H9 (cell line): ENCODE results near the gene CHST8. TPM values are rescaled to one million over a fixed set of nuclear protein-coding genes. Genes with fewer than 3 reads are reported as not detected.

ENCODE experiments used
- DNase-seq: peaks from one replicate; pipeline ENCODE4 v3.0.0-alpha.2; 2017
- H2AFZ ChIP-seq: one replicate; pipeline ENCODE4 v1.6.1; 2013; ENCODE audit warnings: mild to moderate bottlenecking, low read length, control low read depth, moderate library complexity
- H2AK5ac ChIP-seq: 2 replicates; pipeline ENCODE4 v1.6.1; 2013; ENCODE audit warnings: low read length, control low read depth, mixed read lengths; ENCODE audit not compliant: insufficient read length
- H2BK120ac ChIP-seq: one replicate; pipeline ENCODE4 v1.6.1; 2013; ENCODE audit warnings: low read depth, mild to moderate bottlenecking, low read length, control low read depth, inconsistent platforms; ENCODE audit not compliant: poor library complexity, severe bottlenecking
- H2BK12ac ChIP-seq: 2 replicates; pipeline ENCODE4 v1.6.1; 2013; ENCODE audit warnings: low read length, control low read depth, mixed read lengths, low read depth; ENCODE audit not compliant: insufficient read length
- H2BK15ac ChIP-seq: 2 replicates; pipeline ENCODE4 v1.6.1; 2013; ENCODE audit warnings: low read depth, low read length, control low read depth
- H2BK20ac ChIP-seq: one replicate; pipeline ENCODE4 v1.6.1; 2013; ENCODE audit warnings: low read depth, mild to moderate bottlenecking, low read length, control low read depth, inconsistent platforms; ENCODE audit not compliant: poor library complexity, severe bottlenecking
- H2BK5ac ChIP-seq: 2 replicates; pipeline ENCODE4 v1.6.1; 2013; ENCODE audit warnings: low read length, control low read depth, mixed read lengths; ENCODE audit not compliant: insufficient read length
- H3K14ac ChIP-seq: 2 replicates; pipeline ENCODE4 v1.6.1; 2013; ENCODE audit warnings: low read length, control low read depth; ENCODE audit not compliant: insufficient read depth
- H3K18ac ChIP-seq: 2 replicates; pipeline ENCODE4 v1.6.1; 2013; ENCODE audit warnings: low read depth, mild to moderate bottlenecking, mixed read lengths, low read length, control low read depth; ENCODE audit not compliant: insufficient read length
- H3K23ac ChIP-seq: 2 replicates; pipeline ENCODE4 v1.6.1; 2013; ENCODE audit warnings: low read length, control low read depth, mixed read lengths, low read depth; ENCODE audit not compliant: insufficient read length
- H3K23me2 ChIP-seq: 2 replicates; pipeline ENCODE4 v1.6.1; 2013; ENCODE audit warnings: low read depth, mild to moderate bottlenecking, mixed read lengths, low read length, control low read depth; ENCODE audit not compliant: insufficient read length, poor library complexity, severe bottlenecking
- H3K27ac ChIP-seq: 2 replicates; pipeline ENCODE4 v1.5.1; 2013; ENCODE audit warnings: low read length, control low read depth, mixed read lengths, low read depth; ENCODE audit not compliant: insufficient read length
- H3K27me3 ChIP-seq: 2 replicates; pipeline ENCODE4 v1.6.1; 2013; ENCODE audit warnings: low read length, control low read depth, inconsistent platforms; ENCODE audit not compliant: insufficient read depth
- H3K4ac ChIP-seq: 2 replicates; pipeline ENCODE4 v1.6.1; 2013; ENCODE audit warnings: low read depth, mild to moderate bottlenecking, control low read depth, inconsistent platforms, low read length, moderate library complexity
- H3K4me1 ChIP-seq: 2 replicates; pipeline ENCODE4 v1.6.1; 2013; ENCODE audit warnings: low read length, control low read depth, inconsistent platforms; ENCODE audit not compliant: insufficient read depth
- H3K4me2 ChIP-seq: 2 replicates; pipeline ENCODE4 v1.6.1; 2013; ENCODE audit warnings: low read length, control low read depth, mixed read lengths; ENCODE audit not compliant: insufficient read length, insufficient read depth
- H3K56ac ChIP-seq: 2 replicates; pipeline ENCODE4 v1.6.1; 2013; ENCODE audit warnings: low read depth, mild to moderate bottlenecking, mixed read lengths, low read length, control low read depth; ENCODE audit not compliant: insufficient read length
- H3K79me1 ChIP-seq: 2 replicates; pipeline ENCODE4 v1.6.1; 2013; ENCODE audit warnings: low read depth, mild to moderate bottlenecking, moderate library complexity, low read length, control low read depth, inconsistent platforms; ENCODE audit not compliant: insufficient read depth, poor library complexity, severe bottlenecking
- H3K79me2 ChIP-seq: 2 replicates; pipeline ENCODE4 v1.6.1; 2013; ENCODE audit warnings: low read length, control low read depth, inconsistent platforms; ENCODE audit not compliant: insufficient read depth
- H3K9ac ChIP-seq: 2 replicates; pipeline ENCODE4 v1.6.1; 2013; ENCODE audit warnings: low read length, control low read depth, mixed read lengths; ENCODE audit not compliant: insufficient read length; ENCODE audit errors: extremely low read depth
- H3K9me3 ChIP-seq: one replicate; pipeline ENCODE4 v1.6.1; 2013; ENCODE audit warnings: low read depth, low read length, inconsistent platforms; ENCODE audit not compliant: control insufficient read depth
- H3T11ph ChIP-seq: one replicate; pipeline ENCODE4 v1.6.1; 2013; ENCODE audit warnings: mild to moderate bottlenecking, low read length, control low read depth, inconsistent platforms
- H4K20me1 ChIP-seq: one replicate; pipeline ENCODE4 v1.6.1; 2013; ENCODE audit not compliant: control insufficient read depth, insufficient read length, insufficient read depth
- H4K5ac ChIP-seq: 2 replicates; pipeline ENCODE4 v1.6.1; 2013; ENCODE audit warnings: low read depth, mild to moderate bottlenecking, mixed read lengths, low read length, control low read depth; ENCODE audit not compliant: insufficient read length
- H4K8ac ChIP-seq: replicated peaks from 2 replicates; pipeline ENCODE4 v1.6.1; 2013; ENCODE audit warnings: low read length, control low read depth, mixed read lengths, low read depth; ENCODE audit not compliant: insufficient read length
- H4K91ac ChIP-seq: 2 replicates; pipeline ENCODE4 v1.6.1; 2013; ENCODE audit warnings: low read depth, mild to moderate bottlenecking, moderate library complexity, mixed read lengths, low read length, control low read depth; ENCODE audit not compliant: insufficient read length
- H3K27ac Mint-ChIP-seq, 3 experiments: 2 replicates in 2 of 3; 3 replicates in 1 of 3; pipeline ENCODE4 v1.8.0; 2020 to 2021; ENCODE audit warnings: mixed read lengths in 3 of 3, mild to moderate bottlenecking in 1 of 3, moderate library complexity in 1 of 3
- H3K27me3 Mint-ChIP-seq: 2 replicates; pipeline ENCODE4 v1.8.0; 2021; ENCODE audit warnings: low read depth, mild to moderate bottlenecking, moderate library complexity, mixed read lengths
- H3K36me3 Mint-ChIP-seq, 3 experiments: 2 replicates in 2 of 3; 3 replicates in 1 of 3; pipeline ENCODE4 v1.8.0; 2020 to 2021; ENCODE audit warnings: low read depth in 3 of 3, mixed read lengths in 3 of 3; ENCODE audit not compliant: insufficient read depth in 1 of 3
- H3K4me1 Mint-ChIP-seq, 2 experiments: 2 replicates each; pipeline ENCODE4 v1.8.0; 2020; ENCODE audit warnings: mixed read lengths in 2 of 2
- H3K4me3 Mint-ChIP-seq, 2 experiments: 2 replicates in 1 of 2; 3 replicates in 1 of 2; pipeline ENCODE4 v1.8.0; 2020 to 2021; ENCODE audit warnings: mild to moderate bottlenecking in 2 of 2, mixed read lengths in 2 of 2, moderate library complexity in 1 of 2
- H3K9me3 Mint-ChIP-seq, 2 experiments: 2 replicates in 1 of 2; 3 replicates in 1 of 2; pipeline ENCODE4 v1.8.0; 2020; ENCODE audit warnings: mild to moderate bottlenecking in 2 of 2, mixed read lengths in 2 of 2, moderate library complexity in 1 of 2
- CTCF ChIP-seq: fragments of 200-600 bp; sonication (generic); conservative IDR thresholded peaks from 3 replicates; pipeline ENCODE4 v1.8.0; 2021; ENCODE audit warnings: antibody characterized with exemption, mild to moderate bottlenecking
- WGBS: extraction: QIAGEN DNeasy Blood & Tissue Kit; methylation state at CpG from one replicate; pipeline ENCODE4 v1.1.7; 2013; ENCODE audit warnings: missing lambda C conversion rate, low lambda C conversion rate, mixed read lengths; ENCODE audit not compliant: insufficient read length; ENCODE audit errors: extremely low coverage; 5-methylcytosine and 5-hydroxymethylcytosine counted together
- total RNA-seq: library from RNA; stranded (reverse); gene quantifications from 2 replicates; pipeline ENCODE4 v1.2.1, GENCODE V29; 2021

CHST8 gene
- total RNA-seq, 1 experiment from 2014 or later: 5.1 TPM

GRCh38 chr19:33661336-33661735, 39.6 kb downstream of the CHST8 start:
- Histone ChIP-seq H2BK12ac (no peak overlapping the region), H2BK15ac (no peak overlapping the region), H2BK5ac (no peak overlapping the region), H4K5ac (no peak overlapping the region), H3K56ac (no peak overlapping the region), H3K27me3 (no peaks in the 10 kb centered on the region), H2AFZ (no peak overlapping the region), H3K4me2 (no peak overlapping the region), H3K9me3 (no peaks in the 10 kb centered on the region), H3K79me2 (no peaks in the 10 kb centered on the region), H3K18ac (no peak overlapping the region), H4K91ac (no peak overlapping the region), H4K20me1 (no peaks in the 10 kb centered on the region), H3K27ac (no peak overlapping the region), H3K79me1 (no peaks in the 10 kb centered on the region), H3K23me2 (no peaks in the 10 kb centered on the region), H3K9ac (no peak overlapping the region), H3K4ac (no peak overlapping the region), H3K4me1 (peaks cover 6% of the 10 kb centered on the region; the same call in 1 of the 2 replicates), H4K8ac (no peak overlapping the region), H2AK5ac (no peak overlapping the region), H3T11ph (no peak overlapping the region), H2BK20ac (no peak overlapping the region), H3K23ac (no peak overlapping the region), H3K14ac (no peak overlapping the region), H2BK120ac (no peak overlapping the region)
- no peaks in the 10 kb centered on the region for H3K36me3 Mint-ChIP-seq
- peak overlapping the region in 1 of 3 experiments; percentile 7; a peak in 1 of 7 replicates for H3K27ac Mint-ChIP-seq
- no peak overlapping the region for H3K4me3 Mint-ChIP-seq
- no peaks in the 10 kb centered on the region for H3K9me3 Mint-ChIP-seq
- peaks cover 15 to 17% of the 10 kb centered on the region in 2 experiments for H3K4me1 Mint-ChIP-seq
- TF ChIP-seq CTCF: no peak
- no peak for DNase-seq
- no CpG with 5 or more reads among the region's 7 CpGs for WGBS
- H3K27me3 Mint-ChIP-seq: no peaks in the 10 kb centered on the region; the same call in none of the 2 replicates
